HG03066 (cell line): ENCODE data around the gene FOXO1.

Source experiments
- ATAC-seq: cut with Tn5 transposase; IDR thresholded peaks from one replicate; pipeline ENCODE4 v1.9.1; 2021; ENCODE audit warnings: low read depth; ENCODE audit not compliant: unreplicated experiment

Gene FOXO1

GRCh38 chr13:40640202-40640601, 26.2 kb downstream of the FOXO1 start:
- ATAC-seq, result no peak

GRCh38 chr13:40639221-40639681, 27.2 kb downstream of the FOXO1 start:
- ATAC-seq, result no peak

GRCh38 chr13:40637643-40638042, 28.8 kb downstream of the FOXO1 start:
- no peak for ATAC-seq

- no peak for ATAC-seq
Observed at GRCh38 chr13:40635315-40635995, 31.0 kb downstream of the FOXO1 start.

GRCh38 chr13:40632915-40633314, 33.5 kb downstream of the FOXO1 start:
- no peak for ATAC-seq

GRCh38 chr13:40631605-40632004, 34.8 kb downstream of the FOXO1 start:
- no peak for ATAC-seq

GRCh38 chr13:40629678-40630384, 36.6 kb downstream of the FOXO1 start:
- peak; percentile 80 for ATAC-seq

- no peak for ATAC-seq
Observed at GRCh38 chr13:40626977-40627376, 39.5 kb downstream of the FOXO1 start.

GRCh38 chr13:40626561-40626960, 39.9 kb downstream of the FOXO1 start:
- ATAC-seq, result no peak

GRCh38 chr13:40624986-40625385, 41.5 kb downstream of the FOXO1 start:
- ATAC-seq, result no peak

- ATAC-seq, result no peak
Observed at GRCh38 chr13:40624383-40624782, 42.1 kb downstream of the FOXO1 start.

GRCh38 chr13:40622761-40623160, 43.7 kb downstream of the FOXO1 start:
- no peak for ATAC-seq

- ATAC-seq, result no peak
Observed at GRCh38 chr13:40622246-40622645, 44.2 kb downstream of the FOXO1 start.

GRCh38 chr13:40619479-40619814, 47.0 kb downstream of the FOXO1 start:
- ATAC-seq, result no peak

- ATAC-seq, result no peak
Observed at GRCh38 chr13:40618581-40619478, 47.6 kb downstream of the FOXO1 start.

GRCh38 chr13:40617801-40618356, 48.6 kb downstream of the FOXO1 start:
- ATAC-seq, result no peak

GRCh38 chr13:40615619-40616018, 50.8 kb downstream of the FOXO1 start:
- no peak for ATAC-seq

GRCh38 chr13:40613914-40614313, 52.5 kb downstream of the FOXO1 start:
- peak; percentile 3 for ATAC-seq

- ATAC-seq, result peak; percentile 83
Observed at GRCh38 chr13:40613192-40613818, 53.1 kb downstream of the FOXO1 start.

- ATAC-seq, result no peak
Observed at GRCh38 chr13:40612041-40612440, 54.4 kb downstream of the FOXO1 start.
